Large intestine (tissue), 3 donors: Measurements from ENCODE around the gene GAMT. TPM values are rescaled to one million over a fixed set of nuclear protein-coding genes. Genes with fewer than 3 reads are reported as not detected.

Experiments used
- DNase-seq, 2 donors: peaks; one replicate each; pipeline versions ENCODE4 v3.0.0 to v3.0.0-alpha.2; 2013
- H3K27ac ChIP-seq: one replicate; pipeline ENCODE4 v1.5.1; 2013; ENCODE audit warnings: low read length
- H3K27me3 ChIP-seq: 2 replicates; pipeline ENCODE4 v1.6.1; 2013; ENCODE audit warnings: low read length; ENCODE audit not compliant: control insufficient read depth, insufficient read depth
- H3K36me3 ChIP-seq: 2 replicates; pipeline ENCODE4 v1.6.1; 2013; ENCODE audit warnings: low read length; ENCODE audit not compliant: control insufficient read depth, insufficient read depth
- H3K4me1 ChIP-seq: one replicate; pipeline ENCODE4 v1.6.1; 2013; ENCODE audit warnings: low read length; ENCODE audit not compliant: control insufficient read depth, insufficient read depth
- H3K4me3 ChIP-seq: one replicate; pipeline ENCODE4 v1.5.1; 2013; ENCODE audit warnings: low read length
- H3K9me3 ChIP-seq: one replicate; pipeline ENCODE4 v1.6.1; 2013; ENCODE audit warnings: mild to moderate bottlenecking, low read depth, low read length, moderate library complexity; ENCODE audit not compliant: control insufficient read depth
- WGBS: methylation state at CpG from one replicate; pipeline ENCODE4 v1.1.5; 2013; ENCODE audit warnings: low lambda C conversion rate; ENCODE audit not compliant: insufficient coverage; 5-methylcytosine and 5-hydroxymethylcytosine counted together
- polyA plus RNA-seq: library from polyadenylated mRNA; unstranded; fragments of 120-200 nt; gene quantifications from one replicate; pipeline ENCODE4 v1.2.1, GENCODE V29; 2013

Gene GAMT
- polyA plus RNA-seq, 1 donor, result 16.0 TPM

GRCh38 chr19:1373534-1374249 lies 27.6 kb downstream of the GAMT start:
- Histone ChIP-seq H3K27me3 (no peaks in the 10 kb centered on the region), H3K36me3 (peaks cover 67% of the 10 kb centered on the region), H3K4me3 (no peak overlapping the region), H3K9me3 (peaks cover 19% of the 10 kb centered on the region), H3K4me1 (no peaks in the 10 kb centered on the region), H3K27ac (no peak overlapping the region)
- no CpG with 5 or more reads among the region's 22 CpGs for WGBS
- DNase-seq, result no peak

- Histone ChIP-seq H3K4me3 (no peak overlapping the region), H3K27ac (no peak overlapping the region), H3K4me1 (no peaks in the 10 kb centered on the region), H3K27me3 (no peaks in the 10 kb centered on the region), H3K9me3 (peaks cover 19% of the 10 kb centered on the region), H3K36me3 (peaks cover 72% of the 10 kb centered on the region)
- no CpG with 5 or more reads among the region's 20 CpGs for WGBS
- no peak for DNase-seq
Measured at GRCh38 chr19:1373042-1373533, 28.3 kb downstream of the GAMT start.

DNA sequence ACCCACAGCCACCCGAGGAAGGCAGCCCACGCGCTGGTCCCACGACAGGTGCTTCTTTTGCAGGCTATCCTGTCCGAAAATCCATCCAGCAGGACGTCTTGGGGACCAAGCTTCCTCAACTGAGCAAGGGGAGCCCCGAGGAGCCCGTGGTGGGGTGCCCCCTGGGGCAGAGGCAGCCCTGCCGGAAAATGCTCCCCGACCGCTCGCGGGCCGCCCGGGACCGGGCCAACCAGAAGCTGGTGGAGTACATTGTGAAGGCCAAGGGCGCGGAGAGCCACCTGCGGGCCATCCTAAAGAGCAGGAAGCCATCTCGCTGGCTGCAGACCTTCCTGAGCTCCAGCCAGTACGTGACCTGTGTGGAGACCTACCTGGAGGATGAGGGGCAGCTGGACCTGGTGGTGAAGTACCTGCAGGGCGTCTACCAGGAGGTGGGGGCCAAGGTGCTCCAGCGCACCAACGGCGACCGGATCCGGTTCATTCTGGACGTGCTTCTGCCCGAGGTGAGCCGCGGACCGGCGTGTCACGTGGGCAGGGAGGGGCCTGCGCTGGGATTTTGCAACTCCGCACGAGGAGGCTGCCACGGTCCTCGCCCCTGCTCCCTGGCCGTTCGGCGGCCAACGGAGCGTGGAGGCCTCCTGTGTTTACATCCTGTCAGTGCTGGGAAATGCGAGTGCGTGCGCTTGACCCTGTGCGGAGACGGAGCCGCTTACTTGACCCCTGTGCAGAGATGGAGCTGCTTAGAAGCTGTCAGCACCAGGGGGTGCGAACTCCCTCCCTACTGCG lies 30.6 kb downstream of the GAMT start:
- no peak for DNase-seq
- Histone ChIP-seq H3K4me3 (no peak overlapping the region), H3K9me3 (peaks cover 5% of the 10 kb centered on the region), H3K4me1 (no peaks in the 10 kb centered on the region), H3K27ac (no peak overlapping the region), H3K36me3 (peaks cover 75% of the 10 kb centered on the region), H3K27me3 (no peaks in the 10 kb centered on the region)
- WGBS, result no CpG with 5 or more reads among the region's 52 CpGs

GRCh38 chr19:1369214-1369805 lies 32.0 kb downstream of the GAMT start:
- Histone ChIP-seq H3K27me3 (no peaks in the 10 kb centered on the region), H3K9me3 (peaks cover 5% of the 10 kb centered on the region), H3K4me1 (no peaks in the 10 kb centered on the region), H3K36me3 (peaks cover 78% of the 10 kb centered on the region), H3K4me3 (no peak overlapping the region), H3K27ac (no peak overlapping the region)
- WGBS, result no CpG with 5 or more reads among the region's 18 CpGs
- DNase-seq, result no peak

- Histone ChIP-seq H3K36me3 (peaks cover 81% of the 10 kb centered on the region), H3K4me1 (no peaks in the 10 kb centered on the region), H3K27ac (no peak overlapping the region), H3K9me3 (peaks cover 5% of the 10 kb centered on the region), H3K4me3 (no peak overlapping the region), H3K27me3 (no peaks in the 10 kb centered on the region)
- WGBS, result 100% methylated on average over 1 of the region's 35 CpGs
- DNase-seq, result no peak
Measured at GRCh38 chr19:1366899-1367870, 34.2 kb downstream of the GAMT start.

- no peak overlapping the region for H3K4me3 ChIP-seq
- H3K9me3 ChIP-seq, result peaks cover 5% of the 10 kb centered on the region
- WGBS, result no CpG with 5 or more reads among the region's 10 CpGs
- no peaks in the 10 kb centered on the region for H3K4me1 ChIP-seq
- no peak overlapping the region for H3K27ac ChIP-seq
- H3K27me3 ChIP-seq, result no peaks in the 10 kb centered on the region
- no peak for DNase-seq
- H3K36me3 ChIP-seq, result peaks cover 85% of the 10 kb centered on the region
Measured at GRCh38 chr19:1366296-1366695, 35.0 kb downstream of the GAMT start.

DNA sequence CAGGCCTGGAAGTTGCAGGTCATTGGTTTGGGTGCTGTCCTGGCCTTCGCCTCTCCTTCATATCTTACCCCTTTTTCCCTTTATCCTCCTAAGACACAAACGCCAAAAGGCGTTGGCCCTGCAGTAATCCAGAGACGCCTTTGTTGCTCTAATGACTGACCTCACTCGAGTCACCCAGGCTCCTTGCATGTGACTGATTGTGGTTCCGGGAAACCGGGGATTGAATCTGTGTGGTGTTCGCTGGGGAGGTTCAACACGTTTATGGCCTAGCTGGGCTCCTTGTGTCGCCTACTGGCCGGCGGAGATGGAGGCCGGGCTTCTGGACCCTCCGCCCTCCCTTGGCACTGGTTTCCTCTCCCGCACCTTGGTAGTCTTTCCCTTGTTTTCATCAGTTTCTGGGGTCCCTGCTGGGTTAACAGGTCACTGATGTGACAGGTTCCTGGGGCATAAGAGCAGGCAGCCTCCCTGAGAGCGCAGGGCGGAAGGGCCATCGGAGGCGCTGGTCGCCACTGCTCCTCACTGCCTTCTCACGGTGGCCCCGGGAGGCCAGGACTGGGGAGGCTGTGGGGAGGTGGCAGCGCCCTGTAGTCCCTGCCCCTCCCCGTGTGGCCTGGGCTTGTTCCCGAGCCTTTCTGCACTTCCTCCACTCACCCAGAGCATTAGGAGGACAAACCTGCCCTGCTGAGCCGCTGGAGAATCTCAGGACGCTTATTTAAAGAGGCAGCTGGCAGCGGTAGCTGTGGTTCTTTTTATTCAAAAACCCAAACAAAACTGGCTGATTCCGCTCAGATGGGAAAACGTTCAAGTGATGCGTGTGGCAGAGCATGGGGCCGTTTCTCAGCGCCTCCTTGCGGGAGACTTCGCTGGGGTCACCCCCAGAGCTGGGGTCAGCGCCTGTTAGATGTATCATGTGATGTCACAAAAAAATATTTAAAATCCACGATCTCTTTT lies 35.7 kb downstream of the GAMT start:
- Histone ChIP-seq H3K36me3 (peaks cover 84% of the 10 kb centered on the region), H3K4me1 (peaks cover 2% of the 10 kb centered on the region), H3K27ac (no peak overlapping the region), H3K27me3 (no peaks in the 10 kb centered on the region), H3K4me3 (no peak overlapping the region), H3K9me3 (peaks cover 4% of the 10 kb centered on the region)
- 100% methylated on average over 4 of the region's 37 CpGs for WGBS
- DNase-seq, result no peak

DNA sequence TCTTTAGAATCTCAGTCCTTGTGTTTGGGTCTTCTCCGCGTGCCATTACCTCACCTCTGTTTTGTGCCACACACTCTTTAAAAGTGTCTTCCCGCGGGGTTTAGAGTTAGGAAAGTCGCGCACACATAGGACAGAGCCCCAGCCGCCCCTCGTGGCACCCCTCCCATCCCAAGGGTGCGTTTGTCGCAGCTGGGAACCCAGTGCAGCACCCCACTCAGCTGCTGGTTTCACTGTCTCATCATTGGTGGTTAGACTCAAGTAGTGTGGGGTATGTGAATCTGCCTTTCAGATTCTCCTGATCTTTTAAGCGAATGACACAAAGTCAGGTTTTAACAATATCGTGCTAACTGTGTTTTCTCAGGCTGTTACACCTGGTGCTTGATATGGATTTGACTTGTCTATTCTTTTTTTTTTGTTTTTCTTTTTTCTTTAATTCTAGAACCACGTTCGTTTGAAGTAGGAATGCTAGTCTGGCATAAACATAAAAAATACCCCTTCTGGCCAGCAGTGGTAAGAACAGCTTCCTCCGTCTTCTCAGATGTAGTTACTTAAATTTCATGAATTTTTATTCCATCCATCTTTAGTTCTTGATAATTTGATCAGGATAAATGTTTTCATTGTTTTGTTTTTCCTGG lies 37.2 kb downstream of the GAMT start:
- Histone ChIP-seq H3K36me3 (peaks cover 82% of the 10 kb centered on the region), H3K27me3 (no peaks in the 10 kb centered on the region), H3K4me1 (peaks cover 2% of the 10 kb centered on the region), H3K4me3 (no peak overlapping the region), H3K27ac (no peak overlapping the region), H3K9me3 (no peaks in the 10 kb centered on the region)
- 74% methylated on average over 5 of the region's 15 CpGs for WGBS
- DNase-seq, result no peak

- 80% methylated on average over 1 of the region's 10 CpGs for WGBS
- H3K4me3 ChIP-seq, result no peak overlapping the region
- H3K27ac ChIP-seq, result no peak overlapping the region
- H3K36me3 ChIP-seq, result peaks cover 83% of the 10 kb centered on the region
- peaks cover 2% of the 10 kb centered on the region for H3K4me1 ChIP-seq
- no peaks in the 10 kb centered on the region for H3K27me3 ChIP-seq
- no peaks in the 10 kb centered on the region for H3K9me3 ChIP-seq
- no peak for DNase-seq
Measured at GRCh38 chr19:1363599-1363998, 37.7 kb downstream of the GAMT start.
